Neuronal stem cell (in vitro differentiated cells): ENCODE results near the gene PSORS1C1.
"Not testable (repeated sequence)": the region's sequence is repeated elsewhere in the genome, so short reads cannot be mapped to it uniquely, and the experiment has no call there.

ENCODE experiments used
- DNase-seq: peaks from one replicate; pipeline ENCODE4 v3.0.0-alpha.2; 2013; ENCODE audit warnings: low spot score
- H2AFZ ChIP-seq: one replicate; pipeline ENCODE4 v1.6.1; 2013; ENCODE audit warnings: mild to moderate bottlenecking, low read length, inconsistent platforms
- H2AK5ac ChIP-seq: 2 replicates; pipeline ENCODE4 v1.6.1; 2013; ENCODE audit warnings: low read depth, mild to moderate bottlenecking, inconsistent platforms, low read length, moderate library complexity, mixed read lengths
- H2BK120ac ChIP-seq: 2 replicates; pipeline ENCODE4 v1.6.1; 2013; ENCODE audit warnings: low read depth, mild to moderate bottlenecking, inconsistent platforms, low read length, moderate library complexity, mixed read lengths
- H2BK12ac ChIP-seq: one replicate; pipeline ENCODE4 v1.6.1; 2013; ENCODE audit warnings: low read length, inconsistent platforms
- H2BK15ac ChIP-seq: 2 replicates; pipeline ENCODE4 v1.6.1; 2013; ENCODE audit warnings: mild to moderate bottlenecking, low read length, inconsistent platforms, mixed read lengths
- H2BK5ac ChIP-seq: one replicate; pipeline ENCODE4 v1.6.1; 2013; ENCODE audit warnings: inconsistent platforms, mild to moderate bottlenecking, low read length, moderate library complexity
- H3K14ac ChIP-seq: one replicate; pipeline ENCODE4 v1.6.1; 2013; ENCODE audit warnings: low read length, inconsistent platforms
- H3K18ac ChIP-seq: 2 replicates; pipeline ENCODE4 v1.6.1; 2013; ENCODE audit warnings: low read length, inconsistent platforms
- H3K23ac ChIP-seq: 2 replicates; pipeline ENCODE4 v1.6.1; 2013; ENCODE audit warnings: low read depth, mild to moderate bottlenecking, mixed read lengths, low read length, inconsistent platforms; ENCODE audit not compliant: poor library complexity
- H3K27ac ChIP-seq: replicated peaks from 3 replicates; pipeline ENCODE4 v1.5.1; 2013; ENCODE audit warnings: low read length, inconsistent platforms
- H3K27me3 ChIP-seq, 3 experiments: 2 replicates each; pipeline ENCODE4 v1.6.1; 2013; ENCODE audit warnings: low read length in 3 of 3, mild to moderate bottlenecking in 2 of 3, inconsistent platforms in 1 of 3, low read depth in 1 of 3, mixed read lengths in 1 of 3, moderate library complexity in 1 of 3; ENCODE audit not compliant: control insufficient read depth in 3 of 3, insufficient read depth in 3 of 3
- H3K36me3 ChIP-seq, 2 donors: replicated peaks in 1 of 2; 2 replicates each; pipeline ENCODE4 v1.6.1; 2013; ENCODE audit warnings: low read length in 2 of 2; ENCODE audit not compliant: control insufficient read depth in 2 of 2, insufficient read depth in 2 of 2
- H3K4ac ChIP-seq: 2 replicates; pipeline ENCODE4 v1.6.1; 2013; ENCODE audit warnings: inconsistent platforms, mild to moderate bottlenecking, low read length, moderate library complexity
- H3K4me1 ChIP-seq, 2 donors: 1 replicate in 1 of 2; 2 replicates in 1 of 2; pipeline ENCODE4 v1.6.1; 2013; ENCODE audit warnings: low read length in 2 of 2, low read depth in 1 of 2; ENCODE audit not compliant: control insufficient read depth in 2 of 2, insufficient read depth in 1 of 2
- H3K4me2 ChIP-seq: one replicate; pipeline ENCODE4 v1.6.1; 2013; ENCODE audit warnings: mild to moderate bottlenecking, low read length, inconsistent platforms; ENCODE audit not compliant: insufficient read depth, poor library complexity, severe bottlenecking
- H3K4me3 ChIP-seq, 2 donors: 2 replicates each; pipeline ENCODE4 v1.5.1; 2013; ENCODE audit warnings: low read length in 2 of 2, mild to moderate bottlenecking in 2 of 2, inconsistent platforms in 1 of 2, moderate library complexity in 1 of 2
- H3K79me1 ChIP-seq: one replicate; pipeline ENCODE4 v1.6.1; 2013; ENCODE audit warnings: low read depth, mild to moderate bottlenecking, inconsistent platforms, low read length, moderate library complexity
- H3K9ac ChIP-seq: one replicate; pipeline ENCODE4 v1.6.1; 2013; ENCODE audit warnings: mild to moderate bottlenecking, low read depth, low read length, inconsistent platforms; ENCODE audit not compliant: poor library complexity
- H3K9me3 ChIP-seq, 2 donors: replicated peaks in 1 of 2; 2 replicates each; pipeline versions ENCODE3 to v1.6.1; 2013; ENCODE audit warnings: low read length in 2 of 2, mild to moderate bottlenecking in 2 of 2, inconsistent platforms in 1 of 2, low read depth in 1 of 2, mixed read lengths in 1 of 2, moderate library complexity in 1 of 2; ENCODE audit not compliant: control insufficient read depth in 2 of 2, insufficient read depth in 1 of 2
- H4K8ac ChIP-seq: one replicate; pipeline ENCODE4 v1.6.1; 2013; ENCODE audit warnings: low read depth, mild to moderate bottlenecking, inconsistent platforms, low read length, moderate library complexity
- H4K91ac ChIP-seq: one replicate; pipeline ENCODE4 v1.6.1; 2013; ENCODE audit warnings: low read length, low read depth, mild to moderate bottlenecking, inconsistent platforms; ENCODE audit not compliant: poor library complexity
- WGBS, 2 donors: extraction: QIAGEN DNeasy Blood & Tissue Kit; methylation state at CpG; one replicate each; pipeline ENCODE4 v1.1.7; 2013; ENCODE audit warnings: missing lambda C conversion rate in 2 of 2, mixed read lengths in 1 of 2; ENCODE audit not compliant: insufficient read length in 2 of 2, insufficient replicate concordance in 1 of 2; ENCODE audit errors: extremely low coverage in 2 of 2; 5-methylcytosine and 5-hydroxymethylcytosine counted together

PSORS1C1 gene

DNA sequence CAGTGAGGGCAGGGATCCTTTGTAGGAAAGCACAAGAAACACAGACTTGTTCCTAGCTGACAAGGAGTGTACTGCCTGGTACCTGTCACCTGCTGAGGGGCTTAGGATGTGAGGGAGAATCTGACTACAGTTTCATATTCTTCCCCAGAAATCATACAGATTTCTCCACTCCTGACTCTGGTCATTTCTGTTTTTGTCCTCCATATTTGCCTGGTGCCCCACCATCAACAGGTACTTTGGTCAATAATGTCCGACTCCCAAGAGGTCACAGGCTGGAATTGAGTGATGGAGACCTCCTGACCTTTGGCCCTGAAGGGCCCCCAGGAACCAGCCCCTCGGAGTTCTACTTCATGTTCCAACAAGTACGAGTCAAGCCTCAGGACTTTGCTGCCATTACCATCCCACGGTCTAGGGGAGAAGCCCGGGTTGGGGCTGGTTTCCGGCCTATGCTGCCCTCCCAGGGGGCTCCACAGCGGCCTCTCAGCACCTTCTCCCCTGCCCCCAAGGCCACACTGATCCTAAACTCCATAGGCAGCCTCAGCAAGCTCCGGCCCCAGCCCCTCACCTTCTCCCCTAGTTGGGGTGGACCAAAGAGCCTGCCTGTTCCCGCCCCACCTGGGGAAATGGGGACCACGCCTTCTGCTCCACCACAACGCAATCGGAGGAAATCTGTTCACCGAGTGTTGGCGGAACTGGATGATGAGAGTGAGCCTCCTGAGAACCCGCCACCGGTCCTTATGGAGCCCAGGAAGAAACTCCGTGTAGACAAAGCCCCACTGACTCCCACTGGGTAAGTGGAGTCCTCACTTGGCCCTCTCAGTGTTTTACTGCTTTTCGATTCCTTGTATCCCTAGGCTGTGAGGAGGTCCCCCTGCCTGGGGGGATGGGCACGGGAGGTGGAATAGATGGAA is 46.9 kb downstream of the PSORS1C1 start:
- Histone ChIP-seq H3K27me3 (no peaks in the 10 kb centered on the region), H4K91ac (no peak overlapping the region), H3K9ac (no peak overlapping the region), H2AK5ac (no peak overlapping the region), H2BK15ac (no peak overlapping the region), H2BK12ac (no peak overlapping the region), H3K23ac (no peak overlapping the region), H3K4me2 (no peak overlapping the region), H2BK5ac (no peak overlapping the region), H3K18ac (no peak overlapping the region), H3K79me1 (no peaks in the 10 kb centered on the region), H3K4me3 (no peak overlapping the region), H3K14ac (no peak overlapping the region), H2AFZ (no peak overlapping the region), H2BK120ac (no peak overlapping the region), H3K4me1 (peaks cover 10 to 14% of the 10 kb centered on the region in 2 donors), H3K4ac (no peak overlapping the region), H3K9me3 (no peaks in the 10 kb centered on the region), H4K8ac (no peak overlapping the region), H3K27ac (no peak overlapping the region), H3K36me3 (peaks cover 0 to 30% of the 10 kb centered on the region in 2 donors)
- no CpG with 5 or more reads among the region's 19 CpGs for WGBS, 2 donors
- DNase-seq: no peak

DNA sequence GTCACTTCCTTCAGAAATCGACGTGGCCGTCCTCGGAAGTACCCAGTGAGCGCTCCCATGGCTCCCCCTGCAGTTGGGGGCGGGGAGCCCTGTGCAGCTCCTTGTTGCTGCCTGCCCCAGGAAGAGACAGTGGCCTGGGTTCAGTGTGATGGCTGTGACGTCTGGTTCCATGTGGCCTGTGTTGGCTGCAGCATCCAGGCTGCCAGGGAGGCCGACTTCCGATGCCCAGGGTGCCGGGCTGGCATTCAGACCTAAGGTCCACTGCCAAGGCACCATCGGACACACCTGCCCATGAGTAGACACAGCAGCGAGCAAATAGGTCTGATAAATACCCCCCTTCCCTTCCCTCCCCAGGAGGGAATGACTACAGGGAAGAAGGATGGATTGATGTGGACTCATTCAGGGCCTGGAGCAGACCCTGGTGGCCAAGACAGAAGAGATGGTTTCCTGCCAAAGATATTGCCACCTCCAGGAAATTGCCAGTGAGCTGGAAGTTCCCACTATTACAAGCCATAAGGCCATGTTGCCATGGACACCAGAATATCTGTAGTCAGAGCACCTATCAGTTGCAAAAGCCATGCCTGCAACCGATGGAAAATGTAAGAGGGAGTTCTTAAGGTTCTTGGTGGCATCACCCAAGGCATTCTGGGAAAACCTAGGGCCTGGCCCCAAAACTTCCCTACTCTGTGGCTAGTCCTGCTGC is 48.0 kb downstream of the PSORS1C1 start:
- Histone ChIP-seq H2BK120ac (no peak overlapping the region), H3K14ac (peak overlapping the region; percentile 32), H3K4ac (peak overlapping the region; percentile 14), H3K9ac (no peak overlapping the region), H4K91ac (no peak overlapping the region), H3K79me1 (no peaks in the 10 kb centered on the region), H3K36me3 (peaks cover 0 to 26% of the 10 kb centered on the region in 2 donors), H3K4me3 (no peak overlapping the region), H2BK12ac (no peak overlapping the region), H3K4me1 (peaks cover 5 to 9% of the 10 kb centered on the region in 2 donors), H3K23ac (peak overlapping the region; percentile 22), H3K27me3 (no peaks in the 10 kb centered on the region), H3K9me3 (no peaks in the 10 kb centered on the region), H2BK15ac (no peak overlapping the region), H3K4me2 (no peak overlapping the region), H2BK5ac (no peak overlapping the region), H3K18ac (peak overlapping the region; percentile 8), H2AK5ac (no peak overlapping the region), H4K8ac (no peak overlapping the region), H2AFZ (no peak overlapping the region), H3K27ac (no peak overlapping the region)
- DNase-seq: no peak
- WGBS, 2 donors: no CpG with 5 or more reads among the region's 13 CpGs

DNA sequence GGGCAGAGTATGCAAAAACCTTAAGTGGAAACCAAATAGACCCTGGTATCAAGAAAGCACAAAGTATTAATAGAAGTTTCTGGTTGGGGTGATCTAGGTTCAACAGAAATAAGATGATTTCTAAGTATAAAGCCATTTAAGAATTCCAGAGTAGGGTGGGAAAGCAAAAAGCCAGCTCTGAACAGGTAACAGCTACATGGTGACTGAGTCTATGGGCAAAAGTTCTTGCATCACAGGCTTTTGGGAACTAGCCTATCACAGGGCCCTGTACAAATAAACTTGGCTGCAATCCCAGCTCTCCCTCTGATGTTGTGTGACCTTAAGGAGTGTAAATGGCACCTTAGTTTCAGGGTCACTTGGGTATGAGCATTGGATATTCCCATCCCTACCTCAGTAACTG is 49.3 kb downstream of the PSORS1C1 start:
- Histone ChIP-seq H3K9me3 (no peaks in the 10 kb centered on the region), H3K36me3 (peaks cover 0 to 26% of the 10 kb centered on the region in 2 donors), H3K18ac (no peak overlapping the region), H2BK5ac (no peak overlapping the region), H3K27ac (no peak overlapping the region), H3K4ac (no peak overlapping the region), H2BK12ac (no peak overlapping the region), H2BK120ac (no peak overlapping the region), H2AK5ac (no peak overlapping the region), H3K4me2 (no peak overlapping the region), H2BK15ac (no peak overlapping the region), H3K4me1 (peaks cover 5 to 8% of the 10 kb centered on the region in 2 donors), H3K4me3 (no peak overlapping the region), H3K14ac (no peak overlapping the region), H3K27me3 (no peaks in the 10 kb centered on the region), H4K8ac (no peak overlapping the region), H3K23ac (no peak overlapping the region), H3K9ac (no peak overlapping the region), H4K91ac (no peak overlapping the region), H3K79me1 (no peaks in the 10 kb centered on the region), H2AFZ (no peak overlapping the region)
- no peak for DNase-seq

DNA sequence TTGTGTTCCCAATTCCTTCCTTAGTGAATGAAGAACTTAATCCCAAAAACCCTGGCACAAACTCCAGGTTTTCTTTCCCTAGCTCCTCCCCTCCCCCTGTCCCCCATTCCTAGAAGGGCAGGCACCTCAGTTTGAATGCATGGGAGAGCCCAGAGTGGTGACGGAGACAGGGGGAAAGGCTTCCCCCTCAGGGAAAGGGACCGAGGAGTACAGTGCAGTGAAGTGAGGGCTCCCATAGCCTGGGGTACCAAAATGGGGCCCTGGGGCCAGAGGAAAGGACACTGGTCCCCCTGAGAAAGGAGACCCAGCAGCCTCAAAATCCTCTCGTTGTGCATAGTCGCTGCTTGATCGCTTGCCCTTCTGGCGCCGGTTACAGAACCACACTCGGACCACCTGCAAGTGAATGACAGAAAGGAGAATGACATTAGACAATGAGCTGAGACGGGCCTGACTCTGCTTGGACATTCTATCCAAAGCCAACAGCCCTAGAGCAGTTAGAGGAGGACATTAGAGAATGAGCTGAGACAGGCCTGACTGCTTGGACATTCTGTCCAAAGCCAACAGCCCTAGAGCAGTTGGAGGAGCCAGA is 50.0 kb downstream of the PSORS1C1 start:
- not testable (repeated sequence) for H3K9me3 ChIP-seq, H2BK5ac ChIP-seq, H3K9ac ChIP-seq, H2BK12ac ChIP-seq, H3K23ac ChIP-seq, H3K79me1 ChIP-seq, H3K4me1 ChIP-seq, H2BK120ac ChIP-seq, H4K8ac ChIP-seq, H3K27ac ChIP-seq, H2AK5ac ChIP-seq, H2BK15ac ChIP-seq, H3K27me3 ChIP-seq, H3K14ac ChIP-seq, H3K4me3 ChIP-seq, H2AFZ ChIP-seq, DNase-seq, H3K18ac ChIP-seq, H3K4me2 ChIP-seq, H4K91ac ChIP-seq, H3K4ac ChIP-seq
- peaks cover 0 to 26% of the 10 kb centered on the region in 2 donors for H3K36me3 ChIP-seq
- no CpG with 5 or more reads among the region's 9 CpGs for WGBS, 2 donors
